HepG2 (cell line): ENCODE measurements around the gene DNALI1. TPM values are rescaled to one million over a fixed set of nuclear protein-coding genes. Genes with fewer than 3 reads are reported as not detected.
A peak's percentile ranks its signal among the peaks of the same experiment; 100 is the strongest.

Source experiments
- DNMT3B ChIP-seq: conservative IDR thresholded peaks from 2 replicates; pipeline ENCODE4 v1.6.1; 2016; ENCODE audit warnings: missing biosample characterization, control low read depth
- FOXA1 ChIP-seq, 2 experiments: fragments of 450-650 bp in 1 of 2; sonication (generic) in 1 of 2; formaldehyde crosslinking in 1 of 2; IDR thresholded peaks; 2 replicates each; pipeline versions ENCODE4 v1.4.0 to v1.6.1; 2016 to 2020; ENCODE audit warnings: missing genetic modification reagents in 1 of 2
- FOXK1 ChIP-seq: sonication (generic); formaldehyde crosslinking; IDR thresholded peaks from 2 replicates; pipeline ENCODE4 v1.4.0; 2020; ENCODE audit warnings: low read depth, missing genetic modification reagents, borderline replicate concordance
- GRHL1 ChIP-seq: sonication (generic); formaldehyde crosslinking; conservative IDR thresholded peaks from 2 replicates; pipeline ENCODE4 v1.8.0; 2022; ENCODE audit warnings: missing genetic modification reagents
- HIVEP1 ChIP-seq: sonication (generic); formaldehyde crosslinking; IDR thresholded peaks from 2 replicates; pipeline ENCODE4 v1.4.0; 2020; ENCODE audit warnings: mild to moderate bottlenecking, missing genetic modification reagents
- KMT2B ChIP-seq: IDR thresholded peaks from 2 replicates; pipeline ENCODE4 v1.6.1; 2016; ENCODE audit warnings: missing genetic modification reagents, missing compliant biosample characterization
- MBD4 ChIP-seq: IDR thresholded peaks from 2 replicates; pipeline ENCODE4 v1.6.1; 2012; ENCODE audit warnings: low read length, inconsistent platforms, borderline replicate concordance
- NCOA2 ChIP-seq: sonication (generic); formaldehyde crosslinking; IDR thresholded peaks from 2 replicates; pipeline ENCODE4 v1.8.0; 2022; ENCODE audit warnings: inconsistent platforms
- PHB2 ChIP-seq: fragments of 450-650 bp; IDR thresholded peaks from 2 replicates; pipeline ENCODE4 v1.6.1; 2018; ENCODE audit not compliant: partially characterized antibody
- RNF2 ChIP-seq: fragments of 450-650 bp; conservative IDR thresholded peaks from 2 replicates; pipeline ENCODE4 v1.6.1; 2016; ENCODE audit warnings: low read depth
- SP1 ChIP-seq, 2 experiments: fragments of 450-650 bp in 1 of 2; sonication (generic) in 1 of 2; formaldehyde crosslinking in 1 of 2; IDR thresholded peaks; 2 replicates each; pipeline versions ENCODE4 v1.4.0 to v1.6.1; 2016 to 2020; ENCODE audit warnings: missing genetic modification reagents in 1 of 2
- TIGD3 ChIP-seq: sonication (generic); formaldehyde crosslinking; IDR thresholded peaks from 2 replicates; pipeline ENCODE4 v1.5.1; 2020; ENCODE audit warnings: mild to moderate bottlenecking, missing genetic modification reagents, borderline replicate concordance
- ZBTB43 ChIP-seq: sonication (generic); formaldehyde crosslinking; conservative IDR thresholded peaks from 2 replicates; pipeline ENCODE4 v1.4.0; 2020; ENCODE audit warnings: missing genetic modification reagents
- ZNF282 ChIP-seq: fragments of 450-650 bp; IDR thresholded peaks from 2 replicates; pipeline ENCODE4 v1.6.1; 2018; ENCODE audit not compliant: partially characterized antibody
- ZNF367 ChIP-seq: sonication (generic); formaldehyde crosslinking; IDR thresholded peaks from 2 replicates; pipeline ENCODE4 v1.4.0; 2020; ENCODE audit warnings: missing genetic modification reagents, borderline replicate concordance
- ZNF547 ChIP-seq: sonication (generic); formaldehyde crosslinking; IDR thresholded peaks from 2 replicates; pipeline ENCODE4 v1.5.1; 2020; ENCODE audit warnings: mild to moderate bottlenecking, missing genetic modification reagents
- ZNF556 ChIP-seq: sonication (generic); formaldehyde crosslinking; IDR thresholded peaks from 2 replicates; pipeline ENCODE4 v1.4.0; 2020; ENCODE audit warnings: mild to moderate bottlenecking, missing genetic modification reagents, borderline replicate concordance
- ZNF614 ChIP-seq: IDR thresholded peaks from 2 replicates; pipeline ENCODE4 v1.6.1; 2018; ENCODE audit warnings: missing biosample characterization, missing genetic modification reagents, inconsistent platforms, borderline replicate concordance
- ZNF776 ChIP-seq: sonication (generic); formaldehyde crosslinking; IDR thresholded peaks from 2 replicates; pipeline ENCODE4 v1.4.0; 2020; ENCODE audit warnings: mild to moderate bottlenecking, missing genetic modification reagents
- ZNF790 ChIP-seq: sonication (generic); formaldehyde crosslinking; IDR thresholded peaks from 2 replicates; pipeline ENCODE4 v1.8.0; 2022; ENCODE audit warnings: missing genetic modification reagents, mild to moderate bottlenecking, borderline replicate concordance
- polyA plus RNA-seq, 8 experiments: library from polyadenylated mRNA; depleted of rRNA in 3 of 8; stranded (reverse) in 7 of 8; unstranded in 1 of 8; fragments of >200 nt; fragmentation: Illumina TruSeq in 4 of 8; extraction: Trizol in 4 of 8; gene quantifications; 2 replicates each; pipeline versions ENCODE4 v1.2.1 to v1.2.3, GENCODE V29; 2011 to 2016; ENCODE audit warnings: low read depth in 4 of 8, missing spikeins in 1 of 8, mixed read lengths in 1 of 8; ENCODE audit not compliant: insufficient read depth in 1 of 8
- total RNA-seq, 5 experiments: library from RNA; depleted of rRNA; stranded (reverse); fragments of >200 nt; fragmentation: Illumina TruSeq; extraction: Trizol; gene quantifications; 2 replicates each; pipeline ENCODE4 v1.2.3, GENCODE V29; 2016; ENCODE audit warnings: low read depth in 1 of 5
- TF ChIP-seq, protein P1 (sequence below): sonication (generic); formaldehyde crosslinking; IDR thresholded peaks from 2 replicates; pipeline ENCODE4 v1.5.1; 2020; ENCODE audit warnings: mild to moderate bottlenecking, moderate library complexity, missing genetic modification reagents
- TF ChIP-seq, protein P2 (sequence below): IDR thresholded peaks from 2 replicates; pipeline ENCODE4 v1.6.1; 2016; ENCODE audit warnings: low read depth, control low read depth

Gene DNALI1
- total and polyA plus RNA-seq, 2 of the 13 experiments (the other 11 are each of a cell fraction or from before 2014, with no cell fraction given): 0.42 to 0.70 TPM

GRCh38 chr1:37553927-37554808 lies 2.6 kb upstream of the DNALI1 start, which contains the start of gene SNIP1 (continued):
- TF ChIP-seq TIGD3: no peak
- TF ChIP-seq GRHL1: no peak
- no peak for TF ChIP-seq PHB2
- TF ChIP-seq DNMT3B (CRISPR knock-in tag): no peak
- no peak for TF ChIP-seq ZNF556 (CRISPR knock-in tag)
- no peak for TF ChIP-seq HIVEP1 (CRISPR knock-in tag)
- no peak for TF ChIP-seq RNF2
- TF ChIP-seq SP1 (IDR thresholded peaks at IDR 0.05): no peak
- peak; percentile 90 for TF ChIP-seq SP1 (CRISPR knock-in tag; IDR thresholded peaks at IDR 0.05)
- TF ChIP-seq FOXK1: peak; percentile 79
- TF ChIP-seq ZNF790: no peak
- TF ChIP-seq ZNF614 (CRISPR knock-in tag): no peak
- no peak for TF ChIP-seq FOXA1 (IDR thresholded peaks at IDR 0.05)
- no peak for TF ChIP-seq FOXA1 (CRISPR knock-in tag; IDR thresholded peaks at IDR 0.05)
- TF ChIP-seq ZNF367: no peak
- TF ChIP-seq, protein P1, sequence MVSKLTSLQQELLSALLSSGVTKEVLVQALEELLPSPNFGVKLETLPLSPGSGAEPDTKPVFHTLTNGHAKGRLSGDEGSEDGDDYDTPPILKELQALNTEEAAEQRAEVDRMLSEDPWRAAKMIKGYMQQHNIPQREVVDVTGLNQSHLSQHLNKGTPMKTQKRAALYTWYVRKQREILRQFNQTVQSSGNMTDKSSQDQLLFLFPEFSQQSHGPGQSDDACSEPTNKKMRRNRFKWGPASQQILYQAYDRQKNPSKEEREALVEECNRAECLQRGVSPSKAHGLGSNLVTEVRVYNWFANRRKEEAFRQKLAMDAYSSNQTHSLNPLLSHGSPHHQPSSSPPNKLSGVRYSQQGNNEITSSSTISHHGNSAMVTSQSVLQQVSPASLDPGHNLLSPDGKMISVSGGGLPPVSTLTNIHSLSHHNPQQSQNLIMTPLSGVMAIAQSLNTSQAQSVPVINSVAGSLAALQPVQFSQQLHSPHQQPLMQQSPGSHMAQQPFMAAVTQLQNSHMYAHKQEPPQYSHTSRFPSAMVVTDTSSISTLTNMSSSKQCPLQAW: peak; percentile 79
- TF ChIP-seq ZNF776: peak; percentile 73; the same call in 1 of the 2 replicates
- TF ChIP-seq, protein P2, sequence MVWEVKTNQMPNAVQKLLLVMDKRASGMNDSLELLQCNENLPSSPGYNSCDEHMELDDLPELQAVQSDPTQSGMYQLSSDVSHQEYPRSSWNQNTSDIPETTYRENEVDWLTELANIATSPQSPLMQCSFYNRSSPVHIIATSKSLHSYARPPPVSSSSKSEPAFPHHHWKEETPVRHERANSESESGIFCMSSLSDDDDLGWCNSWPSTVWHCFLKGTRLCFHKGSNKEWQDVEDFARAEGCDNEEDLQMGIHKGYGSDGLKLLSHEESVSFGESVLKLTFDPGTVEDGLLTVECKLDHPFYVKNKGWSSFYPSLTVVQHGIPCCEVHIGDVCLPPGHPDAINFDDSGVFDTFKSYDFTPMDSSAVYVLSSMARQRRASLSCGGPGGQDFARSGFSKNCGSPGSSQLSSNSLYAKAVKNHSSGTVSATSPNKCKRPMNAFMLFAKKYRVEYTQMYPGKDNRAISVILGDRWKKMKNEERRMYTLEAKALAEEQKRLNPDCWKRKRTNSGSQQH: peak; percentile 63; the same call in 1 of the 2 replicates
- no peak for TF ChIP-seq ZNF282
- TF ChIP-seq MBD4: no peak
- peak; percentile 48; the same call in 1 of the 2 replicates for TF ChIP-seq NCOA2 (CRISPR knock-in tag)
- TF ChIP-seq ZBTB43 (CRISPR knock-in tag): no peak
- peak; percentile 72 for TF ChIP-seq ZNF547 (CRISPR knock-in tag)
- peak; percentile 87 for TF ChIP-seq KMT2B (CRISPR knock-in tag)
